ENCODE measurements around the gene MAPT. TPM values are rescaled to one million over a fixed set of nuclear protein-coding genes. Genes with fewer than 3 reads are reported as not detected.
"Not testable (repeated sequence)": the region's sequence is repeated elsewhere in the genome, so short reads cannot be mapped to it uniquely, and the experiment has no call there.

Gene MAPT
- total RNA-seq, 1 donor from 2014 or later, result 6.1 TPM

GRCh38 chr17:45857977-45858708 is 36.2 kb upstream of the MAPT start:
- intact Hi-C loops (cut with DNase I), result no loop called here
- Histone ChIP-seq H3K27me3 (no peaks in the 10 kb centered on the region), H3K36me3 (no peaks in the 10 kb centered on the region), H3K4me1 (no peaks in the 10 kb centered on the region), H3K4me3 (no peak overlapping the region), H3K9me3 (no peaks in the 10 kb centered on the region), H3K27ac (no peak overlapping the region)
- TF ChIP-seq CTCF (IDR thresholded peaks at IDR 0.05) (no peak), POLR2AphosphoS5 (IDR thresholded peaks at IDR 0.05; ENCODE audit: insufficient read depth in 1 of 2, low read depth in 1 of 2) (no peak), POLR2A (IDR thresholded peaks at IDR 0.05) (no peak)
- no peak for DNase-seq (ENCODE audit: extremely low spot score in 2 of 2)

DNA sequence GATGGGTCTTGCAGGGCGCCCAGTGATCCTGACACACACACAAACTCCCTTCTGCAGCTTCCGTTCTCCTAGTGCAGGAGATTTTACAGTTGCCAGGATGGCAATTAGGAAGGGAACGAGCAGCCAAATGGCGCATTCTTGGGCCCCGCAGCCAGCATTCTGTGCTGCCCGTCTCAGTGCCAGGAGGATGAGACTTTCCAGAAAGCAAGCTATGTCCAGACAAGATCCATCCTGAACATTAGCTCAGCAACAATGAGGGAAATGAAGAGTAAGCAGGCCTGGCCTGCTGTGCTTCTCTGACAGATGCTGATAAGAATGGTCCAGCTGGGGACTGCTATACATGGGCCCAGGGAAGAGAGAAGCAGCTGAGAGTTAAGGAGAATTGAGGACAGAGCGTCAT is 33.2 kb upstream of the MAPT start:
- no peaks in the 10 kb centered on the region for H3K27me3 ChIP-seq
- DNase-seq (ENCODE audit: extremely low spot score in 2 of 2), result no peak

GRCh38 chr17:45862127-45862526 is 32.2 kb upstream of the MAPT start:
- H3K27me3 ChIP-seq; H3K4me3 ChIP-seq; intact Hi-C loops (cut with DNase I): not testable (repeated sequence)

More for the DNA sequence above, 33.2 kb upstream of the MAPT start:
- no peak overlapping the region for H3K27ac ChIP-seq
- no peaks in the 10 kb centered on the region for H3K36me3 ChIP-seq
- TF ChIP-seq POLR2AphosphoS5 (IDR thresholded peaks at IDR 0.05; ENCODE audit: insufficient read depth in 1 of 2, low read depth in 1 of 2) (no peak), POLR2A (IDR thresholded peaks at IDR 0.05) (no peak), CTCF (IDR thresholded peaks at IDR 0.05) (no peak)
- H3K4me3 ChIP-seq, result no peak overlapping the region
- H3K4me1 ChIP-seq, result no peaks in the 10 kb centered on the region
- no peaks in the 10 kb centered on the region for H3K9me3 ChIP-seq
- intact Hi-C loops (cut with DNase I), result no loop called here

GRCh38 chr17:45863857-45864654 is 30.3 kb upstream of the MAPT start:
- Histone ChIP-seq H3K9me3 (no peaks in the 10 kb centered on the region), H3K27ac (no peak overlapping the region), H3K4me3 (no peak overlapping the region), H3K27me3 (no peaks in the 10 kb centered on the region), H3K4me1 (no peaks in the 10 kb centered on the region), H3K36me3 (no peaks in the 10 kb centered on the region)
- no peak for TF ChIP-seq POLR2AphosphoS5 (IDR thresholded peaks at IDR 0.05; ENCODE audit: insufficient read depth in 1 of 2, low read depth in 1 of 2)
- TF ChIP-seq POLR2A (IDR thresholded peaks at IDR 0.05), result no peak
- no peak for TF ChIP-seq CTCF (IDR thresholded peaks at IDR 0.05)
- intact Hi-C loops (cut with DNase I), result no loop called here
- no peak for DNase-seq (ENCODE audit: extremely low spot score in 2 of 2)

More at GRCh38 chr17:45862127-45862526, 32.2 kb upstream of the MAPT start:
- H3K27ac ChIP-seq; H3K4me1 ChIP-seq; H3K9me3 ChIP-seq; DNase-seq (ENCODE audit: extremely low spot score in 2 of 2); H3K36me3 ChIP-seq: not testable (repeated sequence)

GRCh38 chr17:45867171-45867570 is 27.2 kb upstream of the MAPT start:
- no peak overlapping the region for H3K27ac ChIP-seq
- intact Hi-C loops (cut with DNase I), result no loop called here

More at GRCh38 chr17:45867171-45867570, 27.2 kb upstream of the MAPT start:
- Histone ChIP-seq H3K9me3 (no peaks in the 10 kb centered on the region), H3K4me1 (no peaks in the 10 kb centered on the region), H3K36me3 (no peaks in the 10 kb centered on the region), H3K4me3 (no peak overlapping the region), H3K27me3 (no peaks in the 10 kb centered on the region)
- no peak for TF ChIP-seq POLR2AphosphoS5 (IDR thresholded peaks at IDR 0.05; ENCODE audit: insufficient read depth in 1 of 2, low read depth in 1 of 2)
- no peak for TF ChIP-seq POLR2A (IDR thresholded peaks at IDR 0.05)
- no peak for TF ChIP-seq CTCF (IDR thresholded peaks at IDR 0.05)
- DNase-seq (ENCODE audit: extremely low spot score in 2 of 2), result no peak
